Measurements from ENCODE around the gene ATG4B. TPM values are rescaled to one million over a fixed set of nuclear protein-coding genes. Genes with fewer than 3 reads are reported as not detected.
A peak's percentile ranks its signal among the peaks of the same experiment; 100 is the strongest.
"Not testable (repeated sequence)": the region's sequence is repeated elsewhere in the genome, so short reads cannot be mapped to it uniquely, and the experiment has no call there.

ATG4B gene
- total RNA-seq: 112 TPM in 2 replicates
- long read RNA-seq, transcript ATG4B-205 (13 exons, 2,878 nt): major isoform, 36 of 58 reads
- long read RNA-seq, partial matches to known transcripts: 7 of 58 reads
- long read RNA-seq, other reads (novel, unspliced or antisense): 9 of 58 reads

GRCh38 chr2:241637018-241637794 is at the start of gene ATG4B, which contains the start of gene THAP4:
Gene ATG4B, plus strand, starts transcription at chr2:241637693. Its CDS starts 22 bp downstream, at chr2:241637715.
Gene THAP4, minus strand, starts transcription at chr2:241637158. Its CDS starts 141 bp downstream, at chr2:241637017.
- peak within 1 kb of the TSS; percentile 94 for H3K4me3 Mint-ChIP-seq
- H3K4me1 Mint-ChIP-seq: peaks cover 53% of the 10 kb centered on the region
- DNase-seq (ENCODE audit: low read depth, low spot score): peak; percentile 77
- no peak for TF ChIP-seq CTCF (conservative IDR thresholded peaks at IDR 0.05)
- peaks cover 14% of the 10 kb centered on the region for H3K36me3 Mint-ChIP-seq (ENCODE audit: low read depth)
- H3K27ac Mint-ChIP-seq (ENCODE audit: unreplicated experiment): peak within 1 kb of the TSS; percentile 19
- H3K27me3 Mint-ChIP-seq (ENCODE audit: low read depth): no peaks in the 10 kb centered on the region
- H3K9me3 Mint-ChIP-seq: no peaks in the 10 kb centered on the region

GRCh38 chr2:241589863-241590262 is 47.6 kb upstream of the ATG4B start:
- not testable (repeated sequence) for H3K4me3 Mint-ChIP-seq; H3K36me3 Mint-ChIP-seq (ENCODE audit: low read depth); H3K9me3 Mint-ChIP-seq; H3K4me1 Mint-ChIP-seq; H3K27me3 Mint-ChIP-seq (ENCODE audit: low read depth); H3K27ac Mint-ChIP-seq (ENCODE audit: unreplicated experiment); DNase-seq (ENCODE audit: low read depth, low spot score)

- H3K4me1 Mint-ChIP-seq; H3K4me3 Mint-ChIP-seq; DNase-seq (ENCODE audit: low read depth, low spot score); H3K36me3 Mint-ChIP-seq (ENCODE audit: low read depth); H3K27ac Mint-ChIP-seq (ENCODE audit: unreplicated experiment); H3K9me3 Mint-ChIP-seq; H3K27me3 Mint-ChIP-seq (ENCODE audit: low read depth): not testable (repeated sequence)
These were observed 46.7 kb upstream of the ATG4B start for GRCh38 chr2:241590496-241591455.

- TF ChIP-seq CTCF (conservative IDR thresholded peaks at IDR 0.05): no peak
- no peaks in the 10 kb centered on the region for H3K4me1 Mint-ChIP-seq
- DNase-seq (ENCODE audit: low read depth, low spot score): no peak
- no peaks in the 10 kb centered on the region for H3K27me3 Mint-ChIP-seq (ENCODE audit: low read depth)
- H3K27ac Mint-ChIP-seq (ENCODE audit: unreplicated experiment): no peak overlapping the region
- no peaks in the 10 kb centered on the region for H3K36me3 Mint-ChIP-seq (ENCODE audit: low read depth)
- no peak overlapping the region for H3K4me3 Mint-ChIP-seq
- peaks cover 6% of the 10 kb centered on the region for H3K9me3 Mint-ChIP-seq
These were observed 45.2 kb upstream of the ATG4B start for GRCh38 chr2:241592126-241592845.

- no peak for TF ChIP-seq CTCF (conservative IDR thresholded peaks at IDR 0.05)
- no peak for DNase-seq (ENCODE audit: low read depth, low spot score)
- Mint-ChIP-seq H3K27ac (ENCODE audit: unreplicated experiment) (no peak overlapping the region), H3K4me3 (no peak overlapping the region), H3K36me3 (ENCODE audit: low read depth) (no peaks in the 10 kb centered on the region), H3K9me3 (peaks cover 5% of the 10 kb centered on the region), H3K27me3 (ENCODE audit: low read depth) (no peaks in the 10 kb centered on the region), H3K4me1 (no peaks in the 10 kb centered on the region)
These were observed 44.2 kb upstream of the ATG4B start for GRCh38 chr2:241593271-241593670.

GRCh38 chr2:241595600-241596140 is 41.8 kb upstream of the ATG4B start:
- Mint-ChIP-seq H3K9me3 (no peaks in the 10 kb centered on the region), H3K27me3 (ENCODE audit: low read depth) (no peaks in the 10 kb centered on the region), H3K36me3 (ENCODE audit: low read depth) (peaks cover 2% of the 10 kb centered on the region), H3K4me1 (no peaks in the 10 kb centered on the region), H3K4me3 (no peak overlapping the region), H3K27ac (ENCODE audit: unreplicated experiment) (no peak overlapping the region)
- TF ChIP-seq CTCF (conservative IDR thresholded peaks at IDR 0.05): peak; percentile 57
- peak; percentile 36 for DNase-seq (ENCODE audit: low read depth, low spot score)

Measured in neural crest cell (in vitro differentiated cells).